ENCODE results near the gene IER2. TPM values are rescaled to one million over a fixed set of nuclear protein-coding genes. Genes with fewer than 3 reads are reported as not detected.
"Not testable (repeated sequence)": the region's sequence is repeated elsewhere in the genome, so short reads cannot be mapped to it uniquely, and the experiment has no call there.

The IER2 gene
- total RNA-seq, 1 donor from 2014 or later, result 148 TPM

DNA sequence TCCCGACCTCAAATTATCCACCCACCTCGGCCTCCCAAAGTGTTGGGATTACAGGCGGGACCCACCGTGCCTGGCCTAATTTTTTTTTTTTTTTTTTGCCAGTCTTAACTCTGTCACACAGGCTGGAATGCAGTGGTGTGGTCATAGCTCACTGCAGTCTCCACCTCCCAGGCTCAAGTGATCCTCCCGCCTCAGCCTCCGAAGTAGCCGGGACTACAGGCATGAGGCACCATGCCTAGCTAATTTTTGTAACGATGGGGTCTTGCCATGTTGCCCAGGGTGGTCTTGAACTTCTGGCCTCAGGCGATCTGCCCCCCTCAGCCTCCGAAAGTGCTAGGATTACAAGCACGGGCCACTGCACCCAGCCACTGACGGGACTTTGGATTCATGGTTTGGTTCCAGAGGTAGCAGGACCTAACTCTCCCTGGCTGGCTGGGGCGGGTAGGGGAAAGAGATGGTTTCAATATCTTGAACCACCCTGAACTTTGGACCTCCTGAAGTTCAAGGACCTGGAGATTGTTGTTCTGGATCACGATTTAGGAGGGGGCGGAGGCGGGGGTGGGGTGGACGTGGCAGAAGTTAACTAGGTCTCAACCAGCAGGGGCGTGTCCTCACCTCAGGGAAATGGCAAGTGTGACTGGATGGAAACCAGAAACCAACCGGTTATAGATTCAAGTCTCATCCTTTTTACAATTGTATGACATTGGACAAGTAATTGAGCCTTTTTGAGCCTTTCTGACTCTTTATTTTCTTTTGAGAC is 40.8 kb downstream of the IER2 start:
- TF ChIP-seq, protein P1, sequence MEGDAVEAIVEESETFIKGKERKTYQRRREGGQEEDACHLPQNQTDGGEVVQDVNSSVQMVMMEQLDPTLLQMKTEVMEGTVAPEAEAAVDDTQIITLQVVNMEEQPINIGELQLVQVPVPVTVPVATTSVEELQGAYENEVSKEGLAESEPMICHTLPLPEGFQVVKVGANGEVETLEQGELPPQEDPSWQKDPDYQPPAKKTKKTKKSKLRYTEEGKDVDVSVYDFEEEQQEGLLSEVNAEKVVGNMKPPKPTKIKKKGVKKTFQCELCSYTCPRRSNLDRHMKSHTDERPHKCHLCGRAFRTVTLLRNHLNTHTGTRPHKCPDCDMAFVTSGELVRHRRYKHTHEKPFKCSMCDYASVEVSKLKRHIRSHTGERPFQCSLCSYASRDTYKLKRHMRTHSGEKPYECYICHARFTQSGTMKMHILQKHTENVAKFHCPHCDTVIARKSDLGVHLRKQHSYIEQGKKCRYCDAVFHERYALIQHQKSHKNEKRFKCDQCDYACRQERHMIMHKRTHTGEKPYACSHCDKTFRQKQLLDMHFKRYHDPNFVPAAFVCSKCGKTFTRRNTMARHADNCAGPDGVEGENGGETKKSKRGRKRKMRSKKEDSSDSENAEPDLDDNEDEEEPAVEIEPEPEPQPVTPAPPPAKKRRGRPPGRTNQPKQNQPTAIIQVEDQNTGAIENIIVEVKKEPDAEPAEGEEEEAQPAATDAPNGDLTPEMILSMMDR (IDR thresholded peaks at IDR 0.05), result no peak
- Mint-ChIP-seq H3K27ac (ENCODE audit: unreplicated experiment) (no peak overlapping the region), H3K4me1 (ENCODE audit: unreplicated experiment) (no peaks in the 10 kb centered on the region), H3K4me3 (ENCODE audit: unreplicated experiment) (no peak overlapping the region), H3K9me3 (ENCODE audit: unreplicated experiment) (no peaks in the 10 kb centered on the region), H3K36me3 (ENCODE audit: unreplicated experiment) (no peaks in the 10 kb centered on the region), H3K27me3 (ENCODE audit: unreplicated experiment) (no peaks in the 10 kb centered on the region)
- no peak for DNase-seq (ENCODE audit: extremely low spot score, unreplicated experiment)

GRCh38 chr19:13195678-13196077 is 45.5 kb downstream of the IER2 start:
- DNase-seq (ENCODE audit: extremely low spot score, unreplicated experiment), result no peak
- no peaks in the 10 kb centered on the region for H3K27me3 Mint-ChIP-seq (ENCODE audit: unreplicated experiment)
- TF ChIP-seq, protein P1 (IDR thresholded peaks at IDR 0.05), result no peak
- H3K4me3 Mint-ChIP-seq (ENCODE audit: unreplicated experiment), result no peak overlapping the region
- H3K9me3 Mint-ChIP-seq (ENCODE audit: unreplicated experiment), result no peaks in the 10 kb centered on the region
- H3K27ac Mint-ChIP-seq (ENCODE audit: unreplicated experiment), result no peak overlapping the region
- H3K4me1 Mint-ChIP-seq (ENCODE audit: unreplicated experiment), result no peaks in the 10 kb centered on the region
- no peaks in the 10 kb centered on the region for H3K36me3 Mint-ChIP-seq (ENCODE audit: unreplicated experiment)

- no peaks in the 10 kb centered on the region for H3K4me1 Mint-ChIP-seq (ENCODE audit: unreplicated experiment)
- TF ChIP-seq, protein P1 (IDR thresholded peaks at IDR 0.05), result no peak
- no peak overlapping the region for H3K4me3 Mint-ChIP-seq (ENCODE audit: unreplicated experiment)
- H3K36me3 Mint-ChIP-seq (ENCODE audit: unreplicated experiment), result no peaks in the 10 kb centered on the region
- no peaks in the 10 kb centered on the region for H3K27me3 Mint-ChIP-seq (ENCODE audit: unreplicated experiment)
- no peak for DNase-seq (ENCODE audit: extremely low spot score, unreplicated experiment)
- no peaks in the 10 kb centered on the region for H3K9me3 Mint-ChIP-seq (ENCODE audit: unreplicated experiment)
- H3K27ac Mint-ChIP-seq (ENCODE audit: unreplicated experiment), result no peak overlapping the region
These were observed 48.4 kb downstream of the IER2 start for GRCh38 chr19:13198634-13199033.

DNA sequence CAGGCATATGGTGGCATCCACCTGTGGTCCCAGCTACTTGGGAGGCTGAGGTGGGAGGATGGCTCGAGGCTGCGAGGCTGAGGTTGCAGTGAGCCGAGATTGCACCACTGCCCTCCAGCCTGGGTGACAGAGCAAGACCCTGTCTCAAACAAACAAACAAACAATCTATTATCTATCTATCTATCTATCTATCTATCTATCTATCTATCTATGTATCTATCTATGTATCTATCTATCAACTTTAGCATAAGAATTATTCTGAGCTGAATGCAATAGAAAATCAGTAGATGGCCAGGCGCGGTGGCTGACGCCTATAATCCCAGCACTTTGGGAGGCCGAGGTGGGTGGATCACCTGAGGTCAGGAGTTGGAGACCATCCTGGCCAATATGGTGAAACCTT is 51.9 kb downstream of the IER2 start:
- not testable (repeated sequence) for H3K27me3 Mint-ChIP-seq (ENCODE audit: unreplicated experiment); H3K36me3 Mint-ChIP-seq (ENCODE audit: unreplicated experiment); H3K4me3 Mint-ChIP-seq (ENCODE audit: unreplicated experiment); H3K9me3 Mint-ChIP-seq (ENCODE audit: unreplicated experiment); H3K27ac Mint-ChIP-seq (ENCODE audit: unreplicated experiment); DNase-seq (ENCODE audit: extremely low spot score, unreplicated experiment); H3K4me1 Mint-ChIP-seq (ENCODE audit: unreplicated experiment)

Other genes with a start within 250 kb of the IER2 start
- not detected in 2 replicates for gene SYCE2, start 231.1 kb upstream of the IER2 start, total RNA-seq
- 55.6 and 60.3 TPM in 2 replicates for gene FARSA, start 216.7 kb upstream of the IER2 start, total RNA-seq
- gene CALR, start 211.8 kb upstream of the IER2 start, total RNA-seq, result 1,241 and 1,304 TPM in 2 replicates
- 81.4 and 83.1 TPM in 2 replicates for gene RAD23A, start 204.5 kb upstream of the IER2 start, total RNA-seq
- gene GADD45GIP1, start 193.2 kb upstream of the IER2 start, total RNA-seq, result 24.0 and 24.6 TPM in 2 replicates
- gene DAND5, start 180.8 kb upstream of the IER2 start, total RNA-seq, result not detected in 2 replicates
- gene NFIX, start 154.9 kb upstream of the IER2 start, total RNA-seq, result 87.0 and 93.7 TPM in 2 replicates
- gene LYL1, start 47.6 kb upstream of the IER2 start, total RNA-seq, result not detected in 2 replicates
- 37.4 and 43.1 TPM in 2 replicates for gene TRMT1, start 33.7 kb upstream of the IER2 start, total RNA-seq
- 40.4 and 45.1 TPM in 2 replicates for gene NACC1, start 32.1 kb upstream of the IER2 start, total RNA-seq
- gene STX10, start within 50 bp of the IER2 start, total RNA-seq, result 48.5 and 50.5 TPM in 2 replicates

Data from osteocyte (in vitro differentiated cells).